ENCODE data around the gene TRIM33.

DNA sequence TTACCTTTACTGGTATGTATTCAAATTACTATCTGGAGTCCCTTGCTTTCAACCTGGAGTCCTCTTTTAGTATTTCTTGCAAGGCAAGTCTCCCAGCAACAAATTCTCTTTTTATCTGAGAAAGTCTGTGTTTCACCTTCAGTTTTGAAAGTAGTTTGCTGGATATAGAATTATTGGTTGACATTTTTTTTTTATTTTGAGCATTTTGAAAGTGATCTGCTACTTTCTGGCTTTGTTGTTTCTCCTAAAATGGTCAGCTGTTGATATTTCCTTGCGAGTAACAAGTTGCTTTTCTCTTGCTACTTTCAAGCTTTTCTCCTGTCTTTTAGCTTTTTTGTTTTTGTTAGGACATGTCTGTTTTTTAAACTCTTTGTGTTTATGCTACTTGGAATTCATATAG is 126.1 kb downstream of the TRIM33 start:
- TF ChIP-seq SIN3A (IDR thresholded peaks at IDR 0.05; ENCODE audit: low read depth), result no peak
- TF ChIP-seq POLR2A (IDR thresholded peaks at IDR 0.05; ENCODE audit: borderline replicate concordance, extremely low read depth, insufficient read depth, insufficient read length), result no peak
- no peak for TF ChIP-seq EGR1 (IDR thresholded peaks at IDR 0.05; ENCODE audit: low read depth)
- TF ChIP-seq, protein P1, sequence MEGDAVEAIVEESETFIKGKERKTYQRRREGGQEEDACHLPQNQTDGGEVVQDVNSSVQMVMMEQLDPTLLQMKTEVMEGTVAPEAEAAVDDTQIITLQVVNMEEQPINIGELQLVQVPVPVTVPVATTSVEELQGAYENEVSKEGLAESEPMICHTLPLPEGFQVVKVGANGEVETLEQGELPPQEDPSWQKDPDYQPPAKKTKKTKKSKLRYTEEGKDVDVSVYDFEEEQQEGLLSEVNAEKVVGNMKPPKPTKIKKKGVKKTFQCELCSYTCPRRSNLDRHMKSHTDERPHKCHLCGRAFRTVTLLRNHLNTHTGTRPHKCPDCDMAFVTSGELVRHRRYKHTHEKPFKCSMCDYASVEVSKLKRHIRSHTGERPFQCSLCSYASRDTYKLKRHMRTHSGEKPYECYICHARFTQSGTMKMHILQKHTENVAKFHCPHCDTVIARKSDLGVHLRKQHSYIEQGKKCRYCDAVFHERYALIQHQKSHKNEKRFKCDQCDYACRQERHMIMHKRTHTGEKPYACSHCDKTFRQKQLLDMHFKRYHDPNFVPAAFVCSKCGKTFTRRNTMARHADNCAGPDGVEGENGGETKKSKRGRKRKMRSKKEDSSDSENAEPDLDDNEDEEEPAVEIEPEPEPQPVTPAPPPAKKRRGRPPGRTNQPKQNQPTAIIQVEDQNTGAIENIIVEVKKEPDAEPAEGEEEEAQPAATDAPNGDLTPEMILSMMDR (IDR thresholded peaks at IDR 0.05 in 2 of 3, conservative IDR thresholded peaks at IDR 0.05 in 1 of 3; ENCODE audit: borderline replicate concordance in 1 of 3, insufficient read depth in 1 of 3, low read depth in 2 of 3, low read length in 2 of 3), result no peak
